Peyer's patch (tissue), 4 donors: ENCODE data around the gene ST8SIA5. TPM values are rescaled to one million over a fixed set of nuclear protein-coding genes. Genes with fewer than 3 reads are reported as not detected.

Source experiments
- DNase-seq, 3 donors: peaks; one replicate each; pipeline ENCODE4 v3.0.0-alpha.2; 2017 to 2019
- H3K27ac ChIP-seq, 4 donors: fragments of 200-600 bp; sonication (generic); one replicate each; pipeline ENCODE4 v1.5.1; 2016 to 2019
- H3K27me3 ChIP-seq, 2 donors: fragments of 200-600 bp; sonication (generic); one replicate each; pipeline ENCODE4 v1.5.1; 2019
- H3K36me3 ChIP-seq, 3 donors: fragments of 200-600 bp; sonication (generic); one replicate each; pipeline ENCODE4 v1.5.1; 2016 to 2019
- H3K4me1 ChIP-seq, 4 donors: fragments of 200-600 bp; sonication (generic); one replicate each; pipeline ENCODE4 v1.5.1; 2016 to 2019
- H3K4me3 ChIP-seq, 4 donors: fragments of 200-600 bp; sonication (generic); 1 replicate in 3 of 4; 2 replicates in 1 of 4; pipeline ENCODE4 v1.5.1; 2016 to 2019; ENCODE audit warnings: mild to moderate bottlenecking in 1 of 4
- H3K9me3 ChIP-seq, 4 donors: fragments of 200-600 bp; sonication (generic); one replicate each; pipeline ENCODE4 v1.5.1; 2016 to 2019; ENCODE audit warnings: mild to moderate bottlenecking in 1 of 4
- CTCF ChIP-seq, 6 experiments: fragments of 450-650 bp in 4 of 6; fragments of 200-600 bp in 2 of 6; sonication (generic) in 1 of 6; IDR thresholded peaks; one replicate each; pipeline ENCODE4 v1.5.1; 2017 to 2019; ENCODE audit warnings: antibody characterized with exemption in 6 of 6, mild to moderate bottlenecking in 3 of 6, moderate library complexity in 1 of 6
- POLR2A ChIP-seq, 2 donors: fragments of 450-650 bp; IDR thresholded peaks; one replicate each; pipeline ENCODE4 v1.5.1; 2017; ENCODE audit warnings: antibody characterized with exemption in 2 of 2, mild to moderate bottlenecking in 2 of 2, moderate library complexity in 2 of 2
- small RNA-seq, 2 donors: library from RNA; depleted of rRNA; stranded (forward); fragments of <200 nt; gene quantifications; one replicate each; pipeline ENCODE3, GENCODE V24; 2016
- total RNA-seq, 4 donors: library from RNA; depleted of rRNA; stranded (reverse); fragments of >200 nt; gene quantifications; one replicate each; pipeline ENCODE4 v1.1.0, GENCODE V29; 2016

Gene ST8SIA5
- total RNA-seq, 4 donors from 2014 or later, result under 0.01 to 0.09 TPM; not detected in 2

- H3K36me3 ChIP-seq, result no peaks in the 10 kb centered on the region
- no peaks in the 10 kb centered on the region for H3K9me3 ChIP-seq
- no peak for DNase-seq
- H3K27me3 ChIP-seq, result no peaks in the 10 kb centered on the region
- no peak overlapping the region for H3K4me3 ChIP-seq
- no peak overlapping the region for H3K27ac ChIP-seq
- no peaks in the 10 kb centered on the region for H3K4me1 ChIP-seq
- TF ChIP-seq POLR2A (IDR thresholded peaks at IDR 0.05) (no peak), CTCF (IDR thresholded peaks at IDR 0.05) (no peak)
Observed at GRCh38 chr18:46622999-46623398, 133.9 kb downstream of the ST8SIA5 start.

- Histone ChIP-seq H3K4me1 (no peaks in the 10 kb centered on the region), H3K27me3 (no peaks in the 10 kb centered on the region), H3K27ac (no peak overlapping the region), H3K4me3 (no peak overlapping the region), H3K36me3 (no peaks in the 10 kb centered on the region), H3K9me3 (no peaks in the 10 kb centered on the region)
- no peak for TF ChIP-seq POLR2A (IDR thresholded peaks at IDR 0.05)
- TF ChIP-seq CTCF (IDR thresholded peaks at IDR 0.05), result no peak
- no peak for DNase-seq
Observed at GRCh38 chr18:46622451-46622850, 134.4 kb downstream of the ST8SIA5 start.

GRCh38 chr18:46621871-46622270 lies 135.0 kb downstream of the ST8SIA5 start:
- Histone ChIP-seq H3K27me3 (no peaks in the 10 kb centered on the region), H3K36me3 (no peaks in the 10 kb centered on the region), H3K27ac (no peak overlapping the region), H3K4me1 (no peaks in the 10 kb centered on the region), H3K9me3 (no peaks in the 10 kb centered on the region), H3K4me3 (no peak overlapping the region)
- TF ChIP-seq CTCF (IDR thresholded peaks at IDR 0.05) (no peak), POLR2A (IDR thresholded peaks at IDR 0.05) (no peak)
- DNase-seq, result no peak

- H3K4me1 ChIP-seq, result no peaks in the 10 kb centered on the region
- no peak overlapping the region for H3K27ac ChIP-seq
- no peak for DNase-seq
- no peaks in the 10 kb centered on the region for H3K9me3 ChIP-seq
- H3K36me3 ChIP-seq, result no peaks in the 10 kb centered on the region
- no peak overlapping the region for H3K4me3 ChIP-seq
- TF ChIP-seq POLR2A (IDR thresholded peaks at IDR 0.05) (no peak), CTCF (IDR thresholded peaks at IDR 0.05) (no peak)
- no peaks in the 10 kb centered on the region for H3K27me3 ChIP-seq
Observed at GRCh38 chr18:46621111-46621766, 135.6 kb downstream of the ST8SIA5 start.

GRCh38 chr18:46619559-46619958 lies 137.3 kb downstream of the ST8SIA5 start:
- TF ChIP-seq POLR2A (IDR thresholded peaks at IDR 0.05) (no peak), CTCF (IDR thresholded peaks at IDR 0.05) (no peak)
- no peaks in the 10 kb centered on the region for H3K27me3 ChIP-seq
- no peaks in the 10 kb centered on the region for H3K9me3 ChIP-seq
- H3K36me3 ChIP-seq, result no peaks in the 10 kb centered on the region
- no peak for DNase-seq
- no peak overlapping the region for H3K27ac ChIP-seq
- H3K4me1 ChIP-seq, result no peaks in the 10 kb centered on the region
- H3K4me3 ChIP-seq, result no peak overlapping the region

Small RNA genes within 50 kb of the gene (small RNA-seq; reads per million reads assigned to genes)
- 0 reads per million in 2 donors for gene AC090311.1

Other genes with a start within 250 kb of the ST8SIA5 start
- under 1 TPM in 2 of 4 donors, not detected in 2; 0.19 to 0.83 TPM for gene LOXHD1, start 99.8 kb downstream of the ST8SIA5 start, total RNA-seq
- 10 to 100 TPM; 16.3 to 42.1 (median 24.3) TPM for gene PIAS2, start 160.5 kb upstream of the ST8SIA5 start, total RNA-seq
- 1 to 10 TPM in 1 of 4 donors, under 1 TPM in 2, not detected in 1; 0.67 to 2.1 (median 0.88) TPM for gene KATNAL2, start 160.5 kb upstream of the ST8SIA5 start, total RNA-seq